HG03108 (cell line): ENCODE measurements around the gene HP1BP3.
A peak's percentile ranks its signal among the peaks of the same experiment; 100 is the strongest.
"Not testable (repeated sequence)": the region's sequence is repeated elsewhere in the genome, so short reads cannot be mapped to it uniquely, and the experiment has no call there.

Source experiments
- ATAC-seq: cut with Tn5 transposase; IDR thresholded peaks from one replicate; pipeline ENCODE4 v1.9.1; 2021; ENCODE audit warnings: moderate library complexity; ENCODE audit not compliant: unreplicated experiment

The HP1BP3 gene, protein sequence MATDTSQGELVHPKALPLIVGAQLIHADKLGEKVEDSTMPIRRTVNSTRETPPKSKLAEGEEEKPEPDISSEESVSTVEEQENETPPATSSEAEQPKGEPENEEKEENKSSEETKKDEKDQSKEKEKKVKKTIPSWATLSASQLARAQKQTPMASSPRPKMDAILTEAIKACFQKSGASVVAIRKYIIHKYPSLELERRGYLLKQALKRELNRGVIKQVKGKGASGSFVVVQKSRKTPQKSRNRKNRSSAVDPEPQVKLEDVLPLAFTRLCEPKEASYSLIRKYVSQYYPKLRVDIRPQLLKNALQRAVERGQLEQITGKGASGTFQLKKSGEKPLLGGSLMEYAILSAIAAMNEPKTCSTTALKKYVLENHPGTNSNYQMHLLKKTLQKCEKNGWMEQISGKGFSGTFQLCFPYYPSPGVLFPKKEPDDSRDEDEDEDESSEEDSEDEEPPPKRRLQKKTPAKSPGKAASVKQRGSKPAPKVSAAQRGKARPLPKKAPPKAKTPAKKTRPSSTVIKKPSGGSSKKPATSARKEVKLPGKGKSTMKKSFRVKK

DNA sequence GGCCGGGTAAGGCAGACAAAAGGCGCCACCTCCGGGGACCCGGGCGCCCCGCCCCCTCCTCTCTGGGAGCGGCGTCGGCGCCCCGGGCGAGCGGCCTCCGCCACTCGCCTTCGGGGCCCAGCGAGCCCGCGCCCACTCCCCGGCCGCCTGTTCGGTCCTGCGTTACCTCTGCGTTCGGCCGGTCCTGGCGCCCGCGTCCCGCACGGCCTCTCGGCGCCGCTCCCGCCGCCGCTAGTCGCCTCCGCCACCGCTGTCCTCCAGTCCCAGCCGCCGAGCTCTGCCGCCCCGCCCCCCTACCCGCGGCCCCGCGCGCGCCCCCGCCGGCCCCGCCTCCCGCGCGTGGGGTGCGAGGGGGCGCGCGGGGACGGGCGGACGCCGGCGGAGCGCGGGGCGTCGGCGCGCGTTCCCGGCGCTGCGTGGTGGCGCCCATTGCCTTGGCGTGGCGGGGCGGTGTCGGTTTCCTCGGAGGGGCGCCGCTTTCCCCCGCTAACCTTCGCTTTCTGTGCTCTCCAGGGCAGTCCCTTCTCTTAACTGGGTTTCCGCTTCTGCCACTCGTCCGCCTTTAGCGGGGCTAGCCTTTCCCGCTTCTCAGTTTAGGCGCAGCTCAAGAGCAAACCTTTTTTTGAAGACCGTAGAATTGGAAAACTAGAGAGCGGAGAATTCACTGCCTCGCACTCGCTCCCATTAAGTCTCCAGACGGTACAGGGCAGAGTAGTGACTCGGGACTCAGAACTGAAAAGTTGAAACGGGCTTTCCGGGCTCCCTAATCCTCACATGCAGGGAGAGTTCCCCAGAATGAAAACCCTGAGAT is at the start of gene HP1BP3:
Gene HP1BP3 (minus strand): TSS at position 279 of the 811 bp plus-strand sequence. CDS start 6,867 bp downstream, outside the sequence.
- peak; percentile 39 for ATAC-seq

DNA sequence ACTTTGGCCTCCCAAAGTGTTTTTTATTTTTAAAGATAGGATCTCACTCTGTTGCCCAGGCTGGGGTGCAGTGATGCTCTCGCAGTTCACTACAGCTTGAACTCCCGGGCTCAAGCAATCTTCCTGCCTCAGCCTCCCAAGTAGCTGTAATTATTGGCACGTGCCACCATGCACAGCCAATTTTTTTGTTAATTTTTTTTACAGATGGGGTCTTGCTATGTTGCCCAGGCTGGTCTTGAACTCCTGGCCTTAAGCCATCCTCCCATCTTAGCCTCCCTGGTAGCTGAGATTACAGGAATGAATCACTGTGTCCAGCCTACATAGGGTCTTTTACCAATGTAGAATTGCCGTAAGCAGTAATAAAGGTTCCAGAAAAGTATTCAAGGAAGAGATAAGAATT is 49.1 kb upstream of the HP1BP3 start:
- no peak for ATAC-seq

DNA sequence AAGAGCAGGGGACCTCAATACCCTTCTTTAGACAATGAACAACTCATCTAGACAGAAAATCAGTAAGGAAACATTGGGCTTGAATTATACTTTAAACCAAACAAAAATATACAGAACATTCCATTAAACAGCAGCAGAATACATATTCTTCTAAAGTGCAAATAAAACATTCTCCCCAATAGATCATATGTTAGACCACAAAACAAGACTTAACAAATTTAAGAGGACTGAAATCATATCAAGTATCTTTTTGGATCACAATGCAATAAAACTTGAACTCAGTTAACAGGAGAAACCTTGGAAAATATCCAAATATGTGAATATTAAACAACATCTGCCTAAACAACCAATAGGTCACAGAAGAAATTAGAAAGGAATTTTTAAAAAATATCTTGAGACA is 47.7 kb upstream of the HP1BP3 start:
- no peak for ATAC-seq

DNA sequence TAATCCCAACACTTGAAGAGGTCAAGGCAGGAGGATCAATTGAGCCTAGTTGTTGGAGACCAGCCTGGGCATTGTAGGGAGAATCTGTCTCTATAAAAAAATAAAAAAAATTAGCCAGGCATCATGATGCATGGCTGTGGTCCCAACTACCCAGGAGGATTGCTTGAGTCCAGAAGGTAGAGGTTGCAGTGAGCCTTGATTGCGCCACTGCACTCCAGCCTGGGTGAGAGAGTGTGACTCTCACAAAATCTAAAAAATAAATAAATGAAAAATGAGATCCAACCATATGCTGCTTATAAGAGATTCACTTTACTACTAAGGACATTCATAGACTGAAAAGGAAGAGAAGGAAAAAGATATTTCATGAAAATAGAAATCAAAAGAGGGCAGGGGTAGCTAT is 47.1 kb upstream of the HP1BP3 start:
- no peak for ATAC-seq

DNA sequence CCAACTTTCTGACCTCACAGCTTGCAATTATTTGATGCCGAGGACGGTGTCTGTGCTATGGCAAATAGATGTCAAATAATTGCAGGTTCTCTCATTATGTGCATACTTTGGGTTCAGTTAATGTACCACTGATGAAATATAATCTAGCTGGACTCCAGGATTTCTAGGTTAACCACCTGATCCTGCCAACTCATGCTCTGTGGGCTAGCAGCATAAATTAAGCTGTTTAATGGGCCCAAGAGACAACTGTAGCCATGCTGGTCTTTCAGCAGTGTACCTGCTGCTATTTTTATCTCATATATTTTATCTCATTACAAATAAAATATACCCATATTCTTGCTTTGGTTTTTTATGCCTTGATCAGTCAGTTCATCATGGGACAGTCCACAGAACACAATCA is 43.3 kb upstream of the HP1BP3 start:
- ATAC-seq = no peak

DNA sequence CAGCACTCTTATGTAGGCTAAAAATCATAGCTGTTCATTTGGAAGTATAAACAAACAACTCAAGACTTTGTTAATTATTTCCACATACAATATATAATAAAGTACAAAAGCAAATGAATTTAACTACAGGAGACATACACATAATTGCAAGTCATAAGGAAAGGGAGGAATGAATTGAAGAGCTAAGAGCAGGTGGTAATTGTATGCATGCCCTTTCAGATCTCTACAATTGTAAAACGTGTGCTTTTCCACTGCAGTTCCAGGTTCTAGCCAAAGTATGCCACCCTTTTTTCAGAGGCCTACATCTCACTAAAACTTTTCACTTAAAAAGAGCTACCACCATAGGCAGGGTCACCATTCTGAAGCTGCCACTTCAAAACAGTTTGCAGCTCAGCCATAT is 42.8 kb upstream of the HP1BP3 start:
- no peak for ATAC-seq

DNA sequence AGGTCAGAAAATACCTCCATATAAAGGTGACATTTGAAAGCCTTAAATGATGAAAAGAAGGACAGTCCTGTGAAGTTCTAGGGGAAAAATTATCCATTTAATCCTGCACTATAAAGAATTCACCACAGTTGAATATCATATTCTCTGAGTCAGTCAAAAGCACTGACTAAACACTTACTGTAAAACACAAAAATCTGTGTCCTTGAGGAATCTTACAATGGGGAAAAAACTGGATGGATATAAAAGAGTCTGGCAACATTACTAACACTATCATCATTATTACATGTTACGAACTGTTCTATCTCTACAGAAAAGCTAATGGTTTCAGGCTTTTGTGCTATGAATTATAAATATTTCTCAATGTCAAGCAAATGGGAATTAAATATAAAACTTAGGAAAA is 42.4 kb upstream of the HP1BP3 start:
- ATAC-seq = no peak

DNA sequence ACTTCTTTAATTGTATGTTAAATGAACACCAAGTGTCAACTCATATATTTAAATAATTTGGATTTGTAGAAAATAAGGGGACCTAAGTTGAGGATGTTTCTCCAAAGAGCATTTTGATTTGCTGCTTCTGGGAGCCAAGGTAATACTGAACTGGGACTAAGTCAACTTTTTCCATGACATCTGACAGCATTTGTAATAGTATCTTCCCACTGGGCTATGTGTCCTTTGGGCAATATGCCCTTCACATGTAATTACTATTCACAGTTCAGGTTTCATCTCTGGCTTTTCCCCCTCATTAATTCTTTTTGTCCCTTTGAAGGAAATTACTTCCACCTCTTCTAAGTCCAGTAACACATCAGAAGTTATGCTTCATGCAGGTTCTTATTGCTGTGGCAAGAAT is 36.7 kb upstream of the HP1BP3 start:
- no peak for ATAC-seq

DNA sequence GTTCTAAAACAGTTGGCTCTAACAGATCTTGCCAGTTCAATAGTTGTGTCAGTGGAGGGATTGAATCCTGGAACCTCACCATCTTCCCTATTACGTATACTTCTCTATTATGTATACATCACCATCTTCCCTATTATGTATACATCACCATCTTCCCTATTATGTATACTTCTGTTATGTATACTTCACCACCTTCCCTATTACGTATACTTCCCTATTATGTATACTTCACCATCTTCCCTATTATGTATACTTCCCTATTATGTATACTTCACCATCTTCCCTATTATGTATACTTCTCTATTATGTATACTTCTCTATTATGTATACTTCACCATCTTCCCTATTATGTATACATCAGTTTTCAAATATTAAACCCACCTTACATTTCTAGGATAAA is 34.4 kb upstream of the HP1BP3 start:
- ATAC-seq = no peak

DNA sequence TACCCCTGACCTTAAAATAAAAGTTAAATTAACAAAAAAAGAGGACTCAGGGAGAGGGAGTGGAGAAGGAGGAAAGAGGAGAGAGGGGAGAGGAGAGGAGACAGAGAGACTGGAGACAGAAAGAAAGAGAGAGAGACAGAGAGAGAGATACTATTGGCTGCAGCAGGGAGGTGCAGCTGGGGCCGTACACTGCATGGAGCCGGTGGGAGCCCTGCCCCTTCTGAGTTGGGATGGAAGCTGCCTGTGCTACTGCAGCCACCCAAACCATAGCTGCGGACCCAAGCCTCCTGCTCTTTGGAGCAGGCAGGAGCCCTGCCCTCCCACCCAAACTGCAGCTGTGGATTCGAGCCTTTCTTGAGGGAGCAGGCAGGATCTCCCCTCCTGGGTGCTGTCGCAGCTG is 32.7 kb upstream of the HP1BP3 start:
- ATAC-seq = no peak

DNA sequence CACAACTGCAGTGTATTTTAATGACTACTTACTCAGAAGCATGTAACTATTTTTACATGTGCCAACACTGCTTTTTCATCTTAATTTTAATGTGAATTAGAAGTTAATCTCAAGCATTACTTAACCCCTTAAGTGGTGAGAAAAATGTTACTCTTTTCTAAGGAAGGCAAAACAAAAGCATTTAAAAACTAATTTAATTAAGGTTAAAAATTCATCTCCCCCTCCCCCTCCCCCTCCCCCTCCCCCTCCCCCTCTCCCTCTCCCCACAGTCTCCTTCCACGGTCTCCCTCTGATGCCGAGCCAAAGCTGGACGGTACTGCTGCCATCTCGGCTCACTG is 27.4 kb upstream of the HP1BP3 start:
- ATAC-seq = no peak

DNA sequence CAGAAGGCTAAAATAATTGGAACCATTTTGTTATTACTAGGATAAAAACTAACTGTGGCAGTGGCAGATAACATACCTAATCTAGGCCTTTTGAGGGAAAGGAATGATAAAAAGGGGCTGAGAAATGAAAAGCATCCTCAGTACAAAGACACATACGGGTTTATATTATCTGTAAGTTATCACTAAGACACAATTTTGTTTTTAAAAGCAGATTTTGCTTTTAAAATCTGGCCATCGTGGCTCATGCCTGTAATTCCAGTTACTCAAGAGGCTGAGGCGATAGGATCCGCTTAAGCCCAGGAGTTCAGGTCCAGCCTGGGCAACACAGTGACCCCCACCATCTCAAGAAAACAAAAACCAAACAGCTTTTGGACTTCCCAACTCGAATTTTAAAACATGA is 24.8 kb upstream of the HP1BP3 start:
- no peak for ATAC-seq

DNA sequence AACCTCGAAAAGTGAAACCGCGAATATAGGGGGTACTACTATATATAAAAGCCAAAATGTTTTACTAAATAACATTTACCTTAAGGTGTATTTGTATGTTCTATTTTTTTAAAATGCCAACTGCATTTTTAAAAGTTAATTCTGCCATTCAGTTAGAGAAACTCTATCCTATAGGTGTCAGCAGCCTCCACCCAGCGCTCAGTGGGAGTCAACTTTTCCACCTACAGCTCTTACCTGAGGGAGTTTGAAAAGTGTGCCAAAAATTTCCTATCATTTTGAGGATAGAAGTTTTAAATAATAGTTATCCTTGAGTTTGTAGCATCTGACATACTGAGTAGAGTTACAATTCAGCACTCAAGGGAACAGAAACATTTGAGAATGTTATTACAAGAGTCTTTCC is 6.1 kb upstream of the HP1BP3 start:
- ATAC-seq = no peak

DNA sequence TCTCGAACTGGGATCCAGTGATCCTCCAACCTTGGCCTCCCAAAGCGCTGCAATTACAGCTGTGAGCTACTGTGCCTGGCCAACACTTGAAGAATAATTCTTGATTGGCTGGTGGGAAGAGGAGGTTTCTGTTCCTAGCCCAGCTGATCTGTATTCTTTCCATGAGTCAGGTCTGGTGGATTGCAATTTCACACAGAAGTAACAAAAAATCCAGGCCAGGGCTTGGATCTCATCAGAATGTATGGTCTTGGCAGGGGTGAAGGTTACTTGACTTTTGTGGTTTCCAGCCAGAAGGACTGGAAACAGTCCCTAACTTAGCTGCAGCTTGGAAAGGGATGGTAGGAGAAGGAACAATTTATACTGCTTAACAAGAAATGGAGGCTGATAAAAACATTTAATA is 5.1 kb upstream of the HP1BP3 start:
- no peak for ATAC-seq

DNA sequence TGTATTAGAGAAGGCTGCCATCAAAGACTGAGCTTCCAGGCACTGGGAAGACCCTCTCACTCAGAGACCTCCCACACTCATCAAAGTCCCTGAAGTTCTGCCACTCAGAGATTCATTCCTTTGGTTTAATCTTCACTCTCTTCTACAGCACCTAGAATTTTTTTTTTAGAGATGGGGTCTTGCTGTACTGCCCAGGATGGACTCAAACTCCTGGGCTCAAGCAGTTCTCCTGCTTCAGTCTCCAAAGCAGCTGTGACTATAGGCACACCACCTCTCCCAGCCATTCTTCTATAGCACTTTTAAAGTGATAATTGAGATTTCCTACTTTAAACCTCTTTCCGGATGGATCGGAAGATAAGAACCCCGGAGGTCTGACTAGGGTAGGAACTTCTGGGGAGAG is 3.7 kb upstream of the HP1BP3 start:
- no peak for ATAC-seq

DNA sequence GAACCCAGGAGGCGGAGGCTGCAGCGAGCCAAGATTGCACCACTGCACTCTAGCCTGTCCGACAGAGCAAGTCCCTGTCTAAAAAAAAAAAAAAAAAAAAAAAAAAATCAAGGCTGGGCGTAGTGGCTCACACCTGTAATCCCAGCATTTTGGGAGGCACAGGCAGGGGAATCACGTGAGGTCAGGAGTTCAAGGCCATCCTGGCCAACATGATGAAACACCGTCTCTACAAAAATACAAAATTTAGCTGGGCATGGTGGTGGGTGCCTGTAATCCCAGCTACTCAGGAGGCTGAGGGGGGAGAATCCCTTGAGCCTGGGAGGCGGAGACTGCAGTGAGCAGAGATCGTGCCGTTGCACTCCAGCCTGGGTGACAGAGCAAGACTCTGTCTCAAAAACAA is 2.5 kb upstream of the HP1BP3 start:
- not testable (repeated sequence) for ATAC-seq

DNA sequence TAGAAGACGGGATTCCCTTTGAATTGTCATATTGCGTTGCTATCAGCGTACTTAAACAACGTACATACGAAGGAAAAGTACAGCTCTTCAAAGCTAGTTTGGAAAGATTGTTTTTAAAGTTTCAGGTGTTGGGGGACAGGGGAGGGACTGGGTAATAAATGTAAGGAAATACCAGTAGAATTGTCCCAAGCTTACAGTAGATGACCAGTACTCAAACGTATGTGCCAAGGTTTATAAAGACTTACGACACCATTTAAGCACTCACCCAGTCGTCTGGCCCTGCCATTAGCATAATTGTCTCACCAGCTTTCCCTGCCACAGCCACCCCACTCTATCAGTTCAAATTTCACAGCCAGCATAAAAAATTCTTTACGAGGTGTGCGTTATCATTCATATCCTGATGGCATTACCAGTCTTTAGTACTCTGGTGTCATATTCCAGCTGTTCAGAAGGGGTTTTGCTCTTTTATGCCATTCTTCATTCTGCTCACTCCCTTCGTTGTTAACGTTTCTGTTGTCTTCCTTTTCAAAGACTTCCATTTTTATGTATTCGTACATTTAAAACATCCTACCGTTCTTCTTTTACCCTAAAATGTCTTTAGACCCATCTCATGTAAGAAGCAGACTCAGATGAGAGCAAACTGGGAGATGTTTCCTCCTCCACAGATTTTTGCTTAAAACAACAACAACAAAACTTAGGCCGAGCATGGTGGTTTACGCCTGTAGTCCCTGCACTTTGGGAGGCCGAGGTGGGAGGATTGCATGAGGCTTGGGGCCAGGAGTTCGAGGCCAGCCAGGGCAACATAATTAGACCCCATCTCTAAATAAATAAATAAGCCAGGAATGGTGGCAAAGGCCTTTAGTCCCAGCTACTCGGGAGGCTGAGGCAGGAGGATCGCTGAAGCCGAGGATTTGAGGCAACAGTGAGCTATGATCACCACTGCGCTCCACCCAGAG is 1.0 kb upstream of the HP1BP3 start:
- no peak for ATAC-seq

DNA sequence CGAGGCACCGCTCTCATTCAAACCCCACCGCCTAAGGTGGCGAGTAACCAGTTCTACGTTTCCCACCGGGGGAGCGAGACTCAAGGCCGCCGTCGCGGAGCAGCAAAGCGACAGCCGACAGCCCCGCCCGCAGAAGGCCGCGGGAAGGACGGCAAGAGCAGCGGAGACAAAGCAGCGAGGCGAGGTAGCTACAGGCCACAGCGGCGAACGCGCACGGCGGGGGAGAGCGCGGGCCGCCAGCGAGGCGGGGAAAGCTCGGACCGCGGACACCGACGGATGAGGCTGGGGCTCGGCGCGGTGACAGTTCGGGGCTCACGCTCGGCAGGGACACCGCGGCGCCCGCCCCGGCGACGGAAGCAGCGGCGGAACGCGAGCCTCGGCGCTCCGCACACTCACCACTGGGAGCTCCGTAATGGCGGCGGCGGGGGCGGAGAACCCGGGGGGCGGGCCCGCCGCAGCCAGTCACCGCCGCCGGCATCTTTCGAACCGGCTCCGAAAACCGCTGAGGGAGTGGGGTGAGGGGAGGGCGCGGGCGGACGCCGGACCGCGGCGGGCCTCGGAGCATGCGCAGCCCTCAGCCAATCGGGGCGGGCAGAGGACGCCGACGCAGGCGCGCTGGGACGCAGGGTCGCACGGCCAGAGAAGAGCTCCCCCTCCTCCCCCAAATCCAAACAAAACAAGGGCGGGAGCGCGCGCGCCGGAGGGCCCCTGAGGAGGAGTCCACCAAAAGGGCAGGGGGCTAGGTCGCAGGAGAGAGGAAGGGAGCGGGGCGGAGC is 666 bp downstream of the HP1BP3 start:
- peak; percentile 69 for ATAC-seq

DNA sequence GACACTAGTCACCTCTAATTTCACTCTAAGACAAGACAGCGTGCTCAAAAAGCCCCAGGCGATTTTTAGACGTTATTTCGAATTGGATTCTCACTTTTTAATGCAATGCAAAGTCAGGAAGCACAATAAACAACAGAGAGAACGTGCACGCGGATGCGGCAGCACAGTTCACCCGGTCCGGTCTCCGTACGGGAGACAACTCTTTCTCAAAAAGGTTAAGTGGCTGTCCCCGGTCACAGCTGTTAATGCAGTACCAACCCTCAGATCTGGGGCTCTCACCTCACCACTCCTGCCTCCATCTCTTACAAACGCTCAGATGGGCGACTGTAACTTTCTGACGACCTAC is 1.2 kb downstream of the HP1BP3 start:
- peak; percentile 1 for ATAC-seq

DNA sequence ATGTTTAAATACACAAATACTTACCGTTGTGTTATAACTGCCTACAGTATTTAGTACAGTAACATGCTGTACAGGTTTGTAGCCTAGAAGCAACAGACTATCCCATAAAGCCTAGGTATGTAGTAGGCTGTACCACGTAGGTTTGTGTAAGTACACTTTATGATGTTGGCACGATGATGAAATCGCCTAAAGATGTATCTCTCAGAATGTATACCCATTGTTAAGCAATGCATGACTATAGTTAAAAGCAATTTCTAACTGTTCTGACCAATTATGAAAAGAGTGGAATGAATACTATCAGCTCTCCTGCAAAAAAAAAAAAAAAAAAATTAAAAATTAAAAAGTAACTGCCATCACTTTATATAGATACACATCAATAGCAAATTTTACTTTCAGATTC is 11.4 kb downstream of the HP1BP3 start:
- no peak for ATAC-seq
